Measurements from ENCODE around the gene TFAM. TPM values are rescaled to one million over a fixed set of nuclear protein-coding genes. Genes with fewer than 3 reads are reported as not detected.

The TFAM gene
- total RNA-seq, 6 experiments from 2014 or later, result 15.2 to 23.0 (median 19.7) TPM

DNA sequence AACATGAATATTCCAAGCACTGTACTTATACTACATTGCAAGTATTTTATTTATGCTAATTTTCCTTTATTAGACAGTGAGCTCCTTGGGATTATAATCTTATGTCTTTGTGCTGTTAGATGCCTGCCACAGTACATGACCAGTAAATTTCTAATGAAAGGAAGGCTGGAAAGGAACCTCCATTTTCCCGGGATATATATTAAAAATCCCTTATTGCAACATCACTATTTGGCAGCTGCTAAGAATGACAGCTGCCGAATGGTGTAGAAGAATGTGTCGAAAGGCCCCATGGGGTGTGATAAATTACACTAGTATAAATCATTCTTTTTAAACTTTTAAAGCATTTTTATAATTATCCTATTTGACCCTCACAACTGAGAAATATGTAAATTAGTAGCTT is 59.1 kb downstream of the TFAM start:
- no peak for DNase-seq
- TF ChIP-seq POLR2A (IDR thresholded peaks at IDR 0.05), result no peak
- TF ChIP-seq, protein P1, sequence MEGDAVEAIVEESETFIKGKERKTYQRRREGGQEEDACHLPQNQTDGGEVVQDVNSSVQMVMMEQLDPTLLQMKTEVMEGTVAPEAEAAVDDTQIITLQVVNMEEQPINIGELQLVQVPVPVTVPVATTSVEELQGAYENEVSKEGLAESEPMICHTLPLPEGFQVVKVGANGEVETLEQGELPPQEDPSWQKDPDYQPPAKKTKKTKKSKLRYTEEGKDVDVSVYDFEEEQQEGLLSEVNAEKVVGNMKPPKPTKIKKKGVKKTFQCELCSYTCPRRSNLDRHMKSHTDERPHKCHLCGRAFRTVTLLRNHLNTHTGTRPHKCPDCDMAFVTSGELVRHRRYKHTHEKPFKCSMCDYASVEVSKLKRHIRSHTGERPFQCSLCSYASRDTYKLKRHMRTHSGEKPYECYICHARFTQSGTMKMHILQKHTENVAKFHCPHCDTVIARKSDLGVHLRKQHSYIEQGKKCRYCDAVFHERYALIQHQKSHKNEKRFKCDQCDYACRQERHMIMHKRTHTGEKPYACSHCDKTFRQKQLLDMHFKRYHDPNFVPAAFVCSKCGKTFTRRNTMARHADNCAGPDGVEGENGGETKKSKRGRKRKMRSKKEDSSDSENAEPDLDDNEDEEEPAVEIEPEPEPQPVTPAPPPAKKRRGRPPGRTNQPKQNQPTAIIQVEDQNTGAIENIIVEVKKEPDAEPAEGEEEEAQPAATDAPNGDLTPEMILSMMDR (IDR thresholded peaks at IDR 0.05), result no peak
- no peak overlapping the region for H3K4me3 ChIP-seq
- no peak for ATAC-seq
- no peaks in the 10 kb centered on the region for H3K4me1 ChIP-seq
- no peak overlapping the region for H3K27ac ChIP-seq
- no peaks in the 10 kb centered on the region for H3K27me3 ChIP-seq
- H3K36me3 ChIP-seq, result no peaks in the 10 kb centered on the region
- H3K9me3 ChIP-seq, result no peaks in the 10 kb centered on the region
- WGBS (ENCODE audit: insufficient coverage, low coverage, low lambda C conversion rate, missing lambda C conversion rate), result 57% methylated on average over 3 of the region's 3 CpGs
- intact Hi-C loops (cut with DNase I), result no loop called here

DNA sequence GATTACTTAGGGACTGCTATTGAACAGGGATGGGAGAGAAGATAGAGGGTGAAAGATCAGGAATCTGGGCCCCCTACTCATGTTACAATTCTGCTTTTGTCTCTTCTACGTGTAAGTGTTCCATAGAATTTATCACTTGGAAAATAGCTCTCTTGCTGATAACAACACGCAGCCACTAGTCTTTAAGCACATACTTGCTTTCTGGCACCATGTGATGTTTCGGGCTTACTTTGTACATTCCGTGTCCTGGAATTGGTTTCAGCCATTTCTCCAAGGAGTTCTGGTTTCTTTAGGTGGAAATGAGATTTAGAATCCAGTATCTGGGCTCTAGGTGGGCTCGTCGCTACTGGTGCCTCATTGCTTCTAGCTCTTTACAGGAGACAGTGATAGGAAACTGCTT is 59.7 kb downstream of the TFAM start:
- Histone ChIP-seq H3K4me1 (no peaks in the 10 kb centered on the region), H3K27ac (no peak overlapping the region), H3K27me3 (no peaks in the 10 kb centered on the region), H3K4me3 (no peak overlapping the region), H3K9me3 (no peaks in the 10 kb centered on the region), H3K36me3 (no peaks in the 10 kb centered on the region)
- 86% methylated on average over 6 of the region's 6 CpGs for WGBS (ENCODE audit: insufficient coverage, low coverage, low lambda C conversion rate, missing lambda C conversion rate)
- intact Hi-C loops (cut with DNase I), result no loop called here
- DNase-seq, result no peak
- TF ChIP-seq POLR2A (IDR thresholded peaks at IDR 0.05), result no peak
- TF ChIP-seq, protein P1 (IDR thresholded peaks at IDR 0.05), result no peak
- ATAC-seq, result no peak

DNA sequence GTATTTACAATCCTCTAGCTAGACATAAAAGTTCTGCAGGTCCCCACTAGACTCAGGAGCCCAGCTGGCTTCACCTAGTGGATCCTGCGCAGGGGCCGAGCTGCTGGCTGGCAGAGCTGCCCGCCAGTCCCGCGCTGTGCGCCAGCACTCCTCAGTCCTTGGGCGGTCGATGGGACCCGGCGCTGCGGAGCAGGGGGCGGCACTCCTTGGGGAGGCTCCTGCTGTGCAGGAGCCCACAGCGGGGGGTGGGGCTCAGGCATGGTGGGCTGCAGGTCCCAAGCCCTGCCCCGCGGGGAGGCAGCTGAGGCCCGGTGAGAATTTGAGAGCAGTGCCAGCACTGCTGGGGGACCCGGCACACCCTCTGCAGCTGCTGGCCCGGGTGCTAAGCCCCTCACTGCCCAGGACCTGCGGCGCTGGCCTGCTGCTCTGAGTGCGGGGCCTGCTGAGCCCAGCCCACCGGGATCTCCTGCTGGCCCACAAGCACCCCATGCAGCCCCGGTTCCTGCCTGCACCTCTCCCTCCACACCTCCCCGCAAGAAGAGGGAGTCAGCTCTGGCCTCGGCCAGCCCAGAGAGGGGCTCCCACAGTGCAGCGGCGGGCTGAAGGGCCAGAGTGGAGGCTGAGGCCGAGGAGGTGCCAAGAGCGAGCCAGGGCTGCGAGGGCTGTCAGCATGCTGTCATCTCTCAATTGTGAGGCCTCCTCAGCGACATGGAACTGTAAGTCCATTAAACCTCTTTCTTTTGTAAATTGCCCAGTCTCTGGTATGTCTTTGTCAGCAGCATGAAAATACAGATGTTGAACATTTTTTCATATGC is 63.1 kb downstream of the TFAM start:
- H3K9me3 ChIP-seq, result no peaks in the 10 kb centered on the region
- no peak overlapping the region for H3K27ac ChIP-seq
- H3K27me3 ChIP-seq, result no peaks in the 10 kb centered on the region
- peak in 1 of 3 donors; percentile 49 for DNase-seq
- H3K36me3 ChIP-seq, result no peaks in the 10 kb centered on the region
- ATAC-seq, result peak in 1 of 4 donors; percentile 30
- peaks cover 0 to 21% (median 0%) of the 10 kb centered on the region in 4 donors for H3K4me1 ChIP-seq
- TF ChIP-seq POLR2A (IDR thresholded peaks at IDR 0.05), result no peak
- TF ChIP-seq, protein P1 (IDR thresholded peaks at IDR 0.05), result no peak
- no peak overlapping the region for H3K4me3 ChIP-seq
- WGBS (ENCODE audit: insufficient coverage, low coverage, low lambda C conversion rate, missing lambda C conversion rate), result 87% methylated on average over 3 of the region's 31 CpGs
- intact Hi-C loops (cut with DNase I), result no loop called here

Other genes starting within 250 kb of the TFAM start
- 1 to 10 TPM; 2.8 to 8.1 (median 4.7) TPM for gene IPMK, start 117.5 kb upstream of the TFAM start, total RNA-seq
- gene CISD1, start 116.2 kb upstream of the TFAM start, total RNA-seq, result 10 to 100 TPM; 25.2 to 40.9 (median 26.4) TPM
- gene UBE2D1, start 50.4 kb upstream of the TFAM start, total RNA-seq, result 10 to 100 TPM in 1 of 6 experiments, 1 to 10 TPM in 5; 3.1 to 11.9 (median 6.6) TPM
- 1 to 10 TPM; 1.2 to 9.0 (median 2.3) TPM for gene BICC1, start 127.5 kb downstream of the TFAM start, total RNA-seq